DOHH2 (cell line): ENCODE measurements around the gene GRID2.

ENCODE experiments used
- H3F3A ChIP-seq: fragments of 200-600 bp; sonication (generic), shearing (Covaris generic); 2 replicates; pipeline ENCODE4 v1.6.0; 2016; ENCODE audit warnings: antibody characterized with exemption, mild to moderate bottlenecking; ENCODE audit not compliant: control insufficient read depth, insufficient read depth
- H3K27ac ChIP-seq: fragments of 200-600 bp; sonication (generic); 2 replicates; pipeline ENCODE4 v1.5.1; 2014; ENCODE audit warnings: low read depth, mild to moderate bottlenecking, low read length, moderate library complexity
- H3K27me3 ChIP-seq: fragments of 200-600 bp; sonication (generic); 2 replicates; pipeline ENCODE4 v1.6.1; 2014; ENCODE audit warnings: mild to moderate bottlenecking, low read length, mixed read lengths; ENCODE audit not compliant: control insufficient read depth
- H3K36me3 ChIP-seq: fragments of 200-600 bp; sonication (generic); 2 replicates; pipeline ENCODE4 v1.6.1; 2014; ENCODE audit warnings: mild to moderate bottlenecking, low read length, moderate library complexity, mixed read lengths; ENCODE audit not compliant: control insufficient read depth
- H3K4me1 ChIP-seq: fragments of 200-600 bp; sonication (generic); 2 replicates; pipeline ENCODE4 v1.6.1; 2014; ENCODE audit warnings: mild to moderate bottlenecking, low read length, mixed read lengths; ENCODE audit not compliant: control insufficient read depth
- H3K4me2 ChIP-seq: fragments of 200-600 bp; sonication (generic); 2 replicates; pipeline ENCODE4 v1.6.0; 2014; ENCODE audit warnings: mild to moderate bottlenecking, low read length, moderate library complexity
- H3K4me3 ChIP-seq: fragments of 200-600 bp; sonication (generic); 2 replicates; pipeline ENCODE4 v1.5.1; 2014; ENCODE audit warnings: mild to moderate bottlenecking, low read length, mixed read lengths
- H3K79me2 ChIP-seq: fragments of 200-600 bp; sonication (generic); 2 replicates; pipeline ENCODE4 v1.6.1; 2014; ENCODE audit warnings: mild to moderate bottlenecking, low read length, mixed read lengths; ENCODE audit not compliant: control insufficient read depth
- H3K9me2 ChIP-seq: fragments of 200-600 bp; sonication (generic); replicated peaks from 2 replicates; pipeline ENCODE4 v1.6.1; 2014; ENCODE audit warnings: mild to moderate bottlenecking, low read length, mixed read lengths; ENCODE audit not compliant: control insufficient read depth
- H3K9me3 ChIP-seq: fragments of 200-600 bp; sonication (generic); 2 replicates; pipeline ENCODE4 v1.6.1; 2014; ENCODE audit warnings: antibody characterized with exemption, low read length, mixed read lengths; ENCODE audit not compliant: control insufficient read depth, insufficient read depth
- H4K20me1 ChIP-seq: fragments of 200-600 bp; sonication (generic); 2 replicates; pipeline ENCODE4 v1.6.0; 2014; ENCODE audit warnings: low read depth, mild to moderate bottlenecking, antibody characterized with exemption, low read length, moderate library complexity; ENCODE audit not compliant: control insufficient read depth, insufficient read depth
- CTCF ChIP-seq: fragments of 200-600 bp; sonication (generic); IDR thresholded peaks from one replicate; pipeline ENCODE4 v1.5.1; 2014; ENCODE audit warnings: antibody characterized with exemption, mild to moderate bottlenecking, low read depth, low read length; ENCODE audit not compliant: poor library complexity, severe bottlenecking
- EZH2phosphoT487 ChIP-seq: fragments of 200-600 bp; sonication (generic); IDR thresholded peaks from 2 replicates; pipeline ENCODE4 v1.6.1; 2017; ENCODE audit warnings: borderline replicate concordance, mild to moderate bottlenecking, antibody characterized with exemption, low read length, moderate library complexity, mixed read lengths

The GRID2 gene

GRCh38 chr4:93561842-93562241, 1258.1 kb downstream of the GRID2 start:
- H3K9me2 ChIP-seq: no peaks in the 10 kb centered on the region
- no peaks in the 10 kb centered on the region for H4K20me1 ChIP-seq
- no peaks in the 10 kb centered on the region for H3K4me1 ChIP-seq
- H3K4me3 ChIP-seq: no peak overlapping the region
- no peak overlapping the region for H3K27ac ChIP-seq
- no peaks in the 10 kb centered on the region for H3F3A ChIP-seq
- TF ChIP-seq EZH2phosphoT487: no peak
- TF ChIP-seq CTCF: no peak
- H3K79me2 ChIP-seq: no peaks in the 10 kb centered on the region
- H3K36me3 ChIP-seq: no peaks in the 10 kb centered on the region
- H3K9me3 ChIP-seq: no peaks in the 10 kb centered on the region
- no peaks in the 10 kb centered on the region for H3K27me3 ChIP-seq
- H3K4me2 ChIP-seq: no peak overlapping the region

GRCh38 chr4:93568758-93569157, 1265.0 kb downstream of the GRID2 start:
- Histone ChIP-seq H3K9me2 (no peaks in the 10 kb centered on the region), H3K36me3 (no peaks in the 10 kb centered on the region), H3K4me3 (no peak overlapping the region), H3K27me3 (no peaks in the 10 kb centered on the region), H3K79me2 (no peaks in the 10 kb centered on the region), H3K4me2 (no peak overlapping the region), H4K20me1 (no peaks in the 10 kb centered on the region), H3K27ac (no peak overlapping the region), H3K9me3 (no peaks in the 10 kb centered on the region), H3K4me1 (no peaks in the 10 kb centered on the region), H3F3A (no peaks in the 10 kb centered on the region)
- TF ChIP-seq CTCF (no peak), EZH2phosphoT487 (no peak)

- Histone ChIP-seq H3K27ac (no peak overlapping the region), H3K4me3 (no peak overlapping the region), H3K4me1 (no peaks in the 10 kb centered on the region), H3F3A (no peaks in the 10 kb centered on the region), H3K27me3 (no peaks in the 10 kb centered on the region), H3K79me2 (no peaks in the 10 kb centered on the region), H3K9me3 (no peaks in the 10 kb centered on the region), H4K20me1 (no peaks in the 10 kb centered on the region), H3K9me2 (no peaks in the 10 kb centered on the region), H3K4me2 (no peak overlapping the region), H3K36me3 (no peaks in the 10 kb centered on the region)
- TF ChIP-seq CTCF: no peak
- TF ChIP-seq EZH2phosphoT487: no peak
Measured at GRCh38 chr4:93573285-93573684, 1269.5 kb downstream of the GRID2 start.

GRCh38 chr4:93578942-93579341, 1275.2 kb downstream of the GRID2 start:
- TF ChIP-seq CTCF (no peak), EZH2phosphoT487 (no peak)
- Histone ChIP-seq H3K9me2 (no peaks in the 10 kb centered on the region), H3K9me3 (no peaks in the 10 kb centered on the region), H3K4me1 (no peaks in the 10 kb centered on the region), H4K20me1 (no peaks in the 10 kb centered on the region), H3K79me2 (no peaks in the 10 kb centered on the region), H3K4me2 (no peak overlapping the region), H3K27me3 (no peaks in the 10 kb centered on the region), H3K4me3 (no peak overlapping the region), H3F3A (no peaks in the 10 kb centered on the region), H3K27ac (no peak overlapping the region), H3K36me3 (no peaks in the 10 kb centered on the region)
